Measurements from ENCODE around the gene NLRP2B.

GRCh38 chrX:57640674-57641016, 39.4 kb downstream of the NLRP2B start:
- TF ChIP-seq POLR2A (IDR thresholded peaks at IDR 0.05) (no peak), CTCF (IDR thresholded peaks at IDR 0.05) (no peak)
